Tibial artery (tissue), 4 donors: ENCODE results near the gene DNAJC3.
"Not testable (repeated sequence)": the region's sequence is repeated elsewhere in the genome, so short reads cannot be mapped to it uniquely, and the experiment has no call there.

Experiments
- DNase-seq, 2 donors: peaks; one replicate each; pipeline ENCODE4 v3.0.0-alpha.2; 2019
- H3K27ac ChIP-seq, 2 donors: fragments of 200-600 bp; sonication (generic) in 1 of 2; 1 replicate in 1 of 2; 2 replicates in 1 of 2; pipeline ENCODE4 v1.5.1; 2018 to 2019; ENCODE audit warnings: mild to moderate bottlenecking in 1 of 2
- H3K27me3 ChIP-seq, 2 donors: fragments of 200-600 bp; sonication (generic) in 1 of 2; one replicate each; pipeline versions ENCODE4 v1.5.1 to v1.6.0; 2016 to 2019
- H3K36me3 ChIP-seq, 3 donors: fragments of 200-600 bp; sonication (generic) in 2 of 3; one replicate each; pipeline ENCODE4 v1.5.1; 2016 to 2019; ENCODE audit warnings: mild to moderate bottlenecking in 2 of 3
- H3K4me1 ChIP-seq, 4 donors: fragments of 200-600 bp; sonication (generic) in 2 of 4; 1 replicate in 3 of 4; 2 replicates in 1 of 4; pipeline ENCODE4 v1.5.1; 2016 to 2019
- H3K4me3 ChIP-seq, 2 donors: fragments of 200-600 bp; sonication (generic) in 1 of 2; 1 replicate in 1 of 2; 2 replicates in 1 of 2; pipeline ENCODE4 v1.5.1; 2018 to 2019; ENCODE audit warnings: mild to moderate bottlenecking in 2 of 2
- H3K9me3 ChIP-seq, 3 donors: fragments of 200-600 bp; sonication (generic) in 1 of 3; one replicate each; pipeline ENCODE4 v1.5.1; 2016 to 2019
- CTCF ChIP-seq, 2 experiments: fragments of 200-600 bp in 1 of 2; fragments of 450-650 bp in 1 of 2; IDR thresholded peaks; one replicate each; pipeline ENCODE4 v1.5.1; 2017 to 2019; ENCODE audit warnings: antibody characterized with exemption in 2 of 2, mild to moderate bottlenecking in 1 of 2, moderate library complexity in 1 of 2
- intact Hi-C: fragments of 100-400 bp; cut with DNase I; formaldehyde crosslinking; loops from one replicate; pipeline ENCODE4 v1.15.0; 2023; ENCODE audit warnings: low total_unique reads

DNAJC3 gene

GRCh38 chr13:95723438-95723837 lies 46.5 kb downstream of the DNAJC3 start:
- Histone ChIP-seq H3K4me3 (no peak overlapping the region), H3K36me3 (peaks cover 0 to 21% (median 7%) of the 10 kb centered on the region in 3 donors), H3K27ac (no peak overlapping the region), H3K9me3 (no peaks in the 10 kb centered on the region), H3K4me1 (no peaks in the 10 kb centered on the region), H3K27me3 (no peaks in the 10 kb centered on the region)
- intact Hi-C loops: no loop called here
- no peak for DNase-seq
- no peak for TF ChIP-seq CTCF (IDR thresholded peaks at IDR 0.05)

GRCh38 chr13:95724252-95724651 lies 47.3 kb downstream of the DNAJC3 start:
- Histone ChIP-seq H3K4me3 (no peak overlapping the region), H3K36me3 (peaks cover 0 to 21% (median 7%) of the 10 kb centered on the region in 3 donors), H3K27me3 (no peaks in the 10 kb centered on the region), H3K9me3 (no peaks in the 10 kb centered on the region), H3K27ac (no peak overlapping the region), H3K4me1 (no peaks in the 10 kb centered on the region)
- intact Hi-C loops: no loop called here
- TF ChIP-seq CTCF (IDR thresholded peaks at IDR 0.05): no peak
- DNase-seq: no peak

GRCh38 chr13:95726876-95727275 lies 49.9 kb downstream of the DNAJC3 start:
- H3K4me1 ChIP-seq: no peaks in the 10 kb centered on the region
- H3K27me3 ChIP-seq: no peaks in the 10 kb centered on the region
- no peak overlapping the region for H3K27ac ChIP-seq
- intact Hi-C loops: no loop called here
- H3K9me3 ChIP-seq: peaks cover 0 to 7% (median 0%) of the 10 kb centered on the region in 3 donors
- no peak for TF ChIP-seq CTCF (IDR thresholded peaks at IDR 0.05)
- H3K36me3 ChIP-seq: peaks cover 0 to 25% (median 7%) of the 10 kb centered on the region in 3 donors
- DNase-seq: no peak
- no peak overlapping the region for H3K4me3 ChIP-seq

- Histone ChIP-seq H3K9me3 (peaks cover 0 to 9% (median 7%) of the 10 kb centered on the region in 3 donors), H3K27ac (no peak overlapping the region), H3K4me3 (no peak overlapping the region), H3K27me3 (no peaks in the 10 kb centered on the region), H3K36me3 (peaks cover 0 to 18% (median 9%) of the 10 kb centered on the region in 3 donors), H3K4me1 (no peaks in the 10 kb centered on the region)
- no peak for DNase-seq
- TF ChIP-seq CTCF (IDR thresholded peaks at IDR 0.05): no peak
- intact Hi-C loops: no loop called here
These were observed 52.0 kb downstream of the DNAJC3 start for GRCh38 chr13:95728957-95729356.

- intact Hi-C loops: no loop called here
- no peak for TF ChIP-seq CTCF (IDR thresholded peaks at IDR 0.05)
- DNase-seq: no peak
- Histone ChIP-seq H3K27ac (no peak overlapping the region), H3K9me3 (peaks cover 0 to 18% (median 7%) of the 10 kb centered on the region in 3 donors), H3K27me3 (no peaks in the 10 kb centered on the region), H3K36me3 (peaks cover 0 to 7% (median 5%) of the 10 kb centered on the region in 3 donors), H3K4me3 (no peak overlapping the region), H3K4me1 (no peaks in the 10 kb centered on the region)
These were observed 57.2 kb downstream of the DNAJC3 start for GRCh38 chr13:95734124-95734523.

- H3K9me3 ChIP-seq, H3K4me1 ChIP-seq, intact Hi-C loops, H3K36me3 ChIP-seq, DNase-seq, H3K27ac ChIP-seq, H3K4me3 ChIP-seq, H3K27me3 ChIP-seq: not testable (repeated sequence)
These were observed 63.4 kb downstream of the DNAJC3 start for GRCh38 chr13:95740071-95740978.
